DND-41 (cell line): ENCODE measurements around the gene REM1.

Experiments used
- EZH2 ChIP-seq: IDR thresholded peaks from 3 replicates; pipeline ENCODE4 v1.6.1; 2012; ENCODE audit warnings: borderline replicate concordance, low read depth, mild to moderate bottlenecking, moderate library complexity, low read length, inconsistent platforms; ENCODE audit not compliant: severe bottlenecking
- TF ChIP-seq, protein P1 (sequence below): IDR thresholded peaks from 2 replicates; pipeline ENCODE4 v1.5.1; 2012; ENCODE audit warnings: borderline replicate concordance, low read length, moderate library complexity, mild to moderate bottlenecking; ENCODE audit not compliant: poor library complexity, severe bottlenecking; ENCODE audit errors: extremely low read depth

DNA sequence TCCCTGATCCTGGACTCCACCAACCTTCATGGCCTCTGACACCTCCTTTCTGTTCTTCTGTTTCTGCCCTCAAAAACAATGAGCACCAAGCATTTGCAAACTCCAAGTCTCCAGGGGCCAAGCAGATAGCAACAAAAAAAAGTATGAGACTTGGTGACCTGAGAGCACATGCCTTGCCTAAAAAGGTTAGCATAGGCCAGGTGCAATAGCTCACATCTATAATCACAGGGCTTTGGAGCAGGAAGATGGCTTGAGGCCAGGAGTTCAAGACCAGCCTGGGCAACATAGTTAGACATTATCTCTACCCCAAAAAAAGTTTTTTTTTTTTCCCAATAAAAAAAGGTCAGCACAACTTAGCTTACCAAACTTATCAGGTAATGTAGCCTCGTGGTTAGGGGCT lies 25.4 kb downstream of the REM1 start:
- TF ChIP-seq, protein P1, sequence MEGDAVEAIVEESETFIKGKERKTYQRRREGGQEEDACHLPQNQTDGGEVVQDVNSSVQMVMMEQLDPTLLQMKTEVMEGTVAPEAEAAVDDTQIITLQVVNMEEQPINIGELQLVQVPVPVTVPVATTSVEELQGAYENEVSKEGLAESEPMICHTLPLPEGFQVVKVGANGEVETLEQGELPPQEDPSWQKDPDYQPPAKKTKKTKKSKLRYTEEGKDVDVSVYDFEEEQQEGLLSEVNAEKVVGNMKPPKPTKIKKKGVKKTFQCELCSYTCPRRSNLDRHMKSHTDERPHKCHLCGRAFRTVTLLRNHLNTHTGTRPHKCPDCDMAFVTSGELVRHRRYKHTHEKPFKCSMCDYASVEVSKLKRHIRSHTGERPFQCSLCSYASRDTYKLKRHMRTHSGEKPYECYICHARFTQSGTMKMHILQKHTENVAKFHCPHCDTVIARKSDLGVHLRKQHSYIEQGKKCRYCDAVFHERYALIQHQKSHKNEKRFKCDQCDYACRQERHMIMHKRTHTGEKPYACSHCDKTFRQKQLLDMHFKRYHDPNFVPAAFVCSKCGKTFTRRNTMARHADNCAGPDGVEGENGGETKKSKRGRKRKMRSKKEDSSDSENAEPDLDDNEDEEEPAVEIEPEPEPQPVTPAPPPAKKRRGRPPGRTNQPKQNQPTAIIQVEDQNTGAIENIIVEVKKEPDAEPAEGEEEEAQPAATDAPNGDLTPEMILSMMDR, result no peak
- TF ChIP-seq EZH2, result no peak
